Ecto neural progenitor cell (in vitro differentiated cells): ENCODE measurements around the gene CHD3.

Source experiments
- DNase-seq: peaks from one replicate; pipeline ENCODE4 v3.0.0-alpha.2; 2018; ENCODE audit warnings: low spot score

CHD3 gene

GRCh38 chr17:7864995-7865650 is 23.5 kb upstream of the CHD3 start:
- DNase-seq = peak; percentile 14

GRCh38 chr17:7867881-7868329 is 20.7 kb upstream of the CHD3 start:
- peak; percentile 24 for DNase-seq

GRCh38 chr17:7873051-7873450 is 15.5 kb upstream of the CHD3 start:
- DNase-seq = peak; percentile 44

- DNase-seq = no peak
Observed at GRCh38 chr17:7875804-7876370, 12.7 kb upstream of the CHD3 start.

- DNase-seq = peak; percentile 17
Observed at GRCh38 chr17:7878234-7878633, 10.4 kb upstream of the CHD3 start.

GRCh38 chr17:7880076-7880868 is 8.3 kb upstream of the CHD3 start:
- DNase-seq = peak; percentile 7

- peak; percentile 42 for DNase-seq
Observed at GRCh38 chr17:7881276-7882054, 7.1 kb upstream of the CHD3 start.

- peak; percentile 41 for DNase-seq
Observed at GRCh38 chr17:7882068-7882467, 6.5 kb upstream of the CHD3 start.

GRCh38 chr17:7882629-7883028 is 6.0 kb upstream of the CHD3 start:
- peak; percentile 31 for DNase-seq

- DNase-seq = no peak
Observed at GRCh38 chr17:7883781-7884386, 4.7 kb upstream of the CHD3 start.

GRCh38 chr17:7884581-7885366 is 3.8 kb upstream of the CHD3 start:
- no peak for DNase-seq

- DNase-seq = peak; percentile 83
Observed at GRCh38 chr17:7885367-7886226, 3.0 kb upstream of the CHD3 start.

GRCh38 chr17:7886227-7887037 is 2.2 kb upstream of the CHD3 start:
- peak; percentile 77 for DNase-seq

- DNase-seq = no peak
Observed at GRCh38 chr17:7887038-7887481, 1.5 kb upstream of the CHD3 start.

GRCh38 chr17:7887482-7888183 is 956 bp upstream of the CHD3 start:
- peak; percentile 90 for DNase-seq

GRCh38 chr17:7889166-7889955 is 772 bp downstream of the CHD3 start:
- peak; percentile 87 for DNase-seq

GRCh38 chr17:7893187-7893880 is 4.7 kb downstream of the CHD3 start:
- DNase-seq = peak; percentile 24
